H1 (cell line): ENCODE measurements around the gene DDX49.

Source experiments
- EGR1 ChIP-seq: IDR thresholded peaks from 2 replicates; pipeline ENCODE4 v1.6.1; 2011; ENCODE audit warnings: low read depth, low read length, borderline replicate concordance
- RBBP5 ChIP-seq: IDR thresholded peaks from 2 replicates; pipeline ENCODE4 v1.7.1; 2012; ENCODE audit warnings: low read depth, mild to moderate bottlenecking, inconsistent platforms, low read length, moderate library complexity, borderline replicate concordance

GRCh38 chr19:18949858-18950257 lies 30.3 kb downstream of the DDX49 start:
- TF ChIP-seq RBBP5 (no peak), EGR1 (no peak)
